H9 (cell line): ENCODE measurements around the gene IL1A. TPM values are rescaled to one million over a fixed set of nuclear protein-coding genes. Genes with fewer than 3 reads are reported as not detected.

ENCODE experiments used
- DNase-seq: peaks from one replicate; pipeline ENCODE4 v3.0.0-alpha.2; 2017
- H2AFZ ChIP-seq: one replicate; pipeline ENCODE4 v1.6.1; 2013; ENCODE audit warnings: mild to moderate bottlenecking, low read length, control low read depth, moderate library complexity
- H2AK5ac ChIP-seq: 2 replicates; pipeline ENCODE4 v1.6.1; 2013; ENCODE audit warnings: low read length, control low read depth, mixed read lengths; ENCODE audit not compliant: insufficient read length
- H2BK120ac ChIP-seq: one replicate; pipeline ENCODE4 v1.6.1; 2013; ENCODE audit warnings: low read depth, mild to moderate bottlenecking, low read length, control low read depth, inconsistent platforms; ENCODE audit not compliant: poor library complexity, severe bottlenecking
- H2BK12ac ChIP-seq: 2 replicates; pipeline ENCODE4 v1.6.1; 2013; ENCODE audit warnings: low read length, control low read depth, mixed read lengths, low read depth; ENCODE audit not compliant: insufficient read length
- H2BK15ac ChIP-seq: 2 replicates; pipeline ENCODE4 v1.6.1; 2013; ENCODE audit warnings: low read depth, low read length, control low read depth
- H2BK20ac ChIP-seq: one replicate; pipeline ENCODE4 v1.6.1; 2013; ENCODE audit warnings: low read depth, mild to moderate bottlenecking, low read length, control low read depth, inconsistent platforms; ENCODE audit not compliant: poor library complexity, severe bottlenecking
- H2BK5ac ChIP-seq: 2 replicates; pipeline ENCODE4 v1.6.1; 2013; ENCODE audit warnings: low read length, control low read depth, mixed read lengths; ENCODE audit not compliant: insufficient read length
- H3K14ac ChIP-seq: 2 replicates; pipeline ENCODE4 v1.6.1; 2013; ENCODE audit warnings: low read length, control low read depth; ENCODE audit not compliant: insufficient read depth
- H3K18ac ChIP-seq: 2 replicates; pipeline ENCODE4 v1.6.1; 2013; ENCODE audit warnings: low read depth, mild to moderate bottlenecking, mixed read lengths, low read length, control low read depth; ENCODE audit not compliant: insufficient read length
- H3K23ac ChIP-seq: 2 replicates; pipeline ENCODE4 v1.6.1; 2013; ENCODE audit warnings: low read length, control low read depth, mixed read lengths, low read depth; ENCODE audit not compliant: insufficient read length
- H3K23me2 ChIP-seq: 2 replicates; pipeline ENCODE4 v1.6.1; 2013; ENCODE audit warnings: low read depth, mild to moderate bottlenecking, mixed read lengths, low read length, control low read depth; ENCODE audit not compliant: insufficient read length, poor library complexity, severe bottlenecking
- H3K27ac ChIP-seq: 2 replicates; pipeline ENCODE4 v1.5.1; 2013; ENCODE audit warnings: low read length, control low read depth, mixed read lengths, low read depth; ENCODE audit not compliant: insufficient read length
- H3K27me3 ChIP-seq: 2 replicates; pipeline ENCODE4 v1.6.1; 2013; ENCODE audit warnings: low read length, control low read depth, inconsistent platforms; ENCODE audit not compliant: insufficient read depth
- H3K4ac ChIP-seq: 2 replicates; pipeline ENCODE4 v1.6.1; 2013; ENCODE audit warnings: low read depth, mild to moderate bottlenecking, control low read depth, inconsistent platforms, low read length, moderate library complexity
- H3K4me1 ChIP-seq: 2 replicates; pipeline ENCODE4 v1.6.1; 2013; ENCODE audit warnings: low read length, control low read depth, inconsistent platforms; ENCODE audit not compliant: insufficient read depth
- H3K4me2 ChIP-seq: 2 replicates; pipeline ENCODE4 v1.6.1; 2013; ENCODE audit warnings: low read length, control low read depth, mixed read lengths; ENCODE audit not compliant: insufficient read length, insufficient read depth
- H3K56ac ChIP-seq: 2 replicates; pipeline ENCODE4 v1.6.1; 2013; ENCODE audit warnings: low read depth, mild to moderate bottlenecking, mixed read lengths, low read length, control low read depth; ENCODE audit not compliant: insufficient read length
- H3K79me1 ChIP-seq: 2 replicates; pipeline ENCODE4 v1.6.1; 2013; ENCODE audit warnings: low read depth, mild to moderate bottlenecking, moderate library complexity, low read length, control low read depth, inconsistent platforms; ENCODE audit not compliant: insufficient read depth, poor library complexity, severe bottlenecking
- H3K79me2 ChIP-seq: 2 replicates; pipeline ENCODE4 v1.6.1; 2013; ENCODE audit warnings: low read length, control low read depth, inconsistent platforms; ENCODE audit not compliant: insufficient read depth
- H3K9ac ChIP-seq: 2 replicates; pipeline ENCODE4 v1.6.1; 2013; ENCODE audit warnings: low read length, control low read depth, mixed read lengths; ENCODE audit not compliant: insufficient read length; ENCODE audit errors: extremely low read depth
- H3K9me3 ChIP-seq: one replicate; pipeline ENCODE4 v1.6.1; 2013; ENCODE audit warnings: low read depth, low read length, inconsistent platforms; ENCODE audit not compliant: control insufficient read depth
- H3T11ph ChIP-seq: one replicate; pipeline ENCODE4 v1.6.1; 2013; ENCODE audit warnings: mild to moderate bottlenecking, low read length, control low read depth, inconsistent platforms
- H4K20me1 ChIP-seq: one replicate; pipeline ENCODE4 v1.6.1; 2013; ENCODE audit not compliant: control insufficient read depth, insufficient read length, insufficient read depth
- H4K5ac ChIP-seq: 2 replicates; pipeline ENCODE4 v1.6.1; 2013; ENCODE audit warnings: low read depth, mild to moderate bottlenecking, mixed read lengths, low read length, control low read depth; ENCODE audit not compliant: insufficient read length
- H4K8ac ChIP-seq: replicated peaks from 2 replicates; pipeline ENCODE4 v1.6.1; 2013; ENCODE audit warnings: low read length, control low read depth, mixed read lengths, low read depth; ENCODE audit not compliant: insufficient read length
- H4K91ac ChIP-seq: 2 replicates; pipeline ENCODE4 v1.6.1; 2013; ENCODE audit warnings: low read depth, mild to moderate bottlenecking, moderate library complexity, mixed read lengths, low read length, control low read depth; ENCODE audit not compliant: insufficient read length
- H3K27ac Mint-ChIP-seq, 3 experiments: 2 replicates in 2 of 3; 3 replicates in 1 of 3; pipeline ENCODE4 v1.8.0; 2020 to 2021; ENCODE audit warnings: mixed read lengths in 3 of 3, mild to moderate bottlenecking in 1 of 3, moderate library complexity in 1 of 3
- H3K27me3 Mint-ChIP-seq: 2 replicates; pipeline ENCODE4 v1.8.0; 2021; ENCODE audit warnings: low read depth, mild to moderate bottlenecking, moderate library complexity, mixed read lengths
- H3K36me3 Mint-ChIP-seq, 3 experiments: 2 replicates in 2 of 3; 3 replicates in 1 of 3; pipeline ENCODE4 v1.8.0; 2020 to 2021; ENCODE audit warnings: low read depth in 3 of 3, mixed read lengths in 3 of 3; ENCODE audit not compliant: insufficient read depth in 1 of 3
- H3K4me1 Mint-ChIP-seq, 2 experiments: 2 replicates each; pipeline ENCODE4 v1.8.0; 2020; ENCODE audit warnings: mixed read lengths in 2 of 2
- H3K4me3 Mint-ChIP-seq, 2 experiments: 2 replicates in 1 of 2; 3 replicates in 1 of 2; pipeline ENCODE4 v1.8.0; 2020 to 2021; ENCODE audit warnings: mild to moderate bottlenecking in 2 of 2, mixed read lengths in 2 of 2, moderate library complexity in 1 of 2
- H3K9me3 Mint-ChIP-seq, 2 experiments: 2 replicates in 1 of 2; 3 replicates in 1 of 2; pipeline ENCODE4 v1.8.0; 2020; ENCODE audit warnings: mild to moderate bottlenecking in 2 of 2, mixed read lengths in 2 of 2, moderate library complexity in 1 of 2
- CTCF ChIP-seq: fragments of 200-600 bp; sonication (generic); conservative IDR thresholded peaks from 3 replicates; pipeline ENCODE4 v1.8.0; 2021; ENCODE audit warnings: antibody characterized with exemption, mild to moderate bottlenecking
- WGBS: extraction: QIAGEN DNeasy Blood & Tissue Kit; methylation state at CpG from one replicate; pipeline ENCODE4 v1.1.7; 2013; ENCODE audit warnings: missing lambda C conversion rate, low lambda C conversion rate, mixed read lengths; ENCODE audit not compliant: insufficient read length; ENCODE audit errors: extremely low coverage; 5-methylcytosine and 5-hydroxymethylcytosine counted together
- total RNA-seq: library from RNA; stranded (reverse); gene quantifications from 2 replicates; pipeline ENCODE4 v1.2.1, GENCODE V29; 2021

The IL1A gene
- total RNA-seq, 1 experiment from 2014 or later: 0.35 TPM

GRCh38 chr2:112792419-112792818, 8.1 kb upstream of the IL1A start:
- Histone ChIP-seq H3K4me2 (no peak overlapping the region), H4K8ac (no peak overlapping the region), H4K91ac (no peak overlapping the region), H2BK15ac (no peak overlapping the region), H3K79me1 (no peaks in the 10 kb centered on the region), H3K4ac (no peak overlapping the region), H3T11ph (no peak overlapping the region), H3K79me2 (no peaks in the 10 kb centered on the region), H2BK5ac (no peak overlapping the region), H4K20me1 (no peaks in the 10 kb centered on the region), H2AFZ (no peak overlapping the region), H2BK12ac (no peak overlapping the region), H3K23me2 (no peaks in the 10 kb centered on the region), H3K56ac (no peak overlapping the region), H2BK20ac (no peak overlapping the region), H3K4me1 (no peaks in the 10 kb centered on the region), H2AK5ac (no peak overlapping the region), H3K18ac (no peak overlapping the region), H2BK120ac (no peak overlapping the region), H3K9ac (no peak overlapping the region), H4K5ac (no peak overlapping the region), H3K23ac (no peak overlapping the region), H3K14ac (no peak overlapping the region), H3K9me3 (no peaks in the 10 kb centered on the region), H3K27me3 (no peaks in the 10 kb centered on the region), H3K27ac (no peak overlapping the region)
- H3K9me3 Mint-ChIP-seq: peaks cover 10 to 13% of the 10 kb centered on the region in 2 experiments; a peak in 4 of 5 replicates
- WGBS: no CpG with 5 or more reads among the region's 5 CpGs
- H3K27me3 Mint-ChIP-seq: no peaks in the 10 kb centered on the region
- TF ChIP-seq CTCF: no peak
- H3K4me3 Mint-ChIP-seq: no peak overlapping the region
- no peak for DNase-seq
- H3K4me1 Mint-ChIP-seq: peaks cover 27 to 54% of the 10 kb centered on the region in 2 experiments
- peaks cover 1 to 7% (median 3%) of the 10 kb centered on the region in 3 experiments; a peak in 4 of 7 replicates for H3K36me3 Mint-ChIP-seq
- no peak overlapping the region for H3K27ac Mint-ChIP-seq
